SK-N-SH (cell line): ENCODE data around the gene SZRD1.

ENCODE experiments used
- CTCF ChIP-seq: fragments of 200-600 bp; sonication (generic); IDR thresholded peaks from 2 replicates; pipeline ENCODE4 v1.6.1; 2017; ENCODE audit warnings: antibody characterized with exemption, mild to moderate bottlenecking, moderate library complexity
- FOXJ3 ChIP-seq: sonication (generic); formaldehyde crosslinking; IDR thresholded peaks from 2 replicates; pipeline ENCODE4 v1.5.1; 2020; ENCODE audit warnings: mild to moderate bottlenecking, missing genetic modification reagents
- POLR2AphosphoS5 ChIP-seq: IDR thresholded peaks from 2 replicates; pipeline ENCODE4 v1.6.1; 2012; ENCODE audit warnings: low read depth, low read length
- TAF1 ChIP-seq: IDR thresholded peaks from 2 replicates; pipeline ENCODE4 v1.6.1; 2012; ENCODE audit warnings: low read depth, mild to moderate bottlenecking, low read length, moderate library complexity, borderline replicate concordance

GRCh38 chr1:16321176-16321867 is 45.7 kb upstream of the SZRD1 start:
- TF ChIP-seq POLR2AphosphoS5, result no peak
- TF ChIP-seq CTCF, result no peak
- TF ChIP-seq TAF1, result no peak
- TF ChIP-seq FOXJ3 (CRISPR knock-in tag), result no peak
